ENCODE measurements around the gene XPA.
A peak's percentile ranks its signal among the peaks of the same experiment; 100 is the strongest.

Gene XPA

DNA sequence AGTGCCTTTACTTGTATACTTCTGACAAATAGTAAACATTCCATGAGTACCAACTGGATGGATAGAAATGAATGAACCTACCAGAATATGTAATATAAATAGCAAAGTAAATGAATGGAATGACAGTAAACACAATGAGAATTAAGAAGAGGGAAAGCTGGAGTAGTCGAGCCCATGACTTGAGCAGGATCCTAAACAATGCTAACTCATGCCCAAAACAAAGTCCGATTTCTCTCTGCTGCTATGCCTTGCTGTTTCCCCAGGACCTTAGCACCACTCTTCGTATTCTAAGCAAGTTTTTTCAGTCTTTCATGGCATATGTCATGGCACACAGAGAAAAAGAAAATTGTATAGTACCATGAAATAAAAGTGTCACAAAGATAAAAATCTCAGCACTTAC lies 1.8 kb downstream of the XPA start:
- no peak for ATAC-seq (ENCODE audit: low read depth)
- Mint-ChIP-seq H3K27ac (no peak overlapping the region), H3K4me1 (peaks cover 43% of the 10 kb centered on the region), H3K27me3 (no peaks in the 10 kb centered on the region), H3K36me3 (peaks cover 6% of the 10 kb centered on the region), H3K9me3 (no peaks in the 10 kb centered on the region), H3K4me3 (peak overlapping the region; percentile 92)
- DNase-seq (ENCODE audit: low spot score in 2 of 2), result no peak

DNA sequence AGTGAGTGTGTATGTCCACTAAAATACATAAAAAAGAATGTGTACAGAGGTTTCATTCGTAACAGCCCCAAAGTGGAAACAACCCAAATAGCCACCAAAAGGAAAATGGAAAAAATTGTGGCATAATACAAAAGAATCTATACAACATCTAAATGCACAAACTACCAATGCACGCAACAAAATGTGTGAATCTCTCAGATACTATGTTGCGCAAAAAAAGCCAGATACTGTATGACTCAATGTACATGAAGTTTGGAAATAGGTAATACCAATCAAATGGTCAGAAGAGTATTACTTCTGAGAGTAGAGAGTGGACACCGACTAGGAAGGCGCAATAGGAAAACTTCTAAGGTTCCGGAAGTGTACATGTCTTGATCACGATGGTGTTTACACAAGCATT lies 2.4 kb downstream of the XPA start:
- Mint-ChIP-seq H3K4me3 (no peak overlapping the region), H3K9me3 (no peaks in the 10 kb centered on the region), H3K36me3 (peaks cover 10% of the 10 kb centered on the region), H3K27ac (no peak overlapping the region), H3K4me1 (peaks cover 43% of the 10 kb centered on the region), H3K27me3 (no peaks in the 10 kb centered on the region)
- no peak for ATAC-seq (ENCODE audit: low read depth)
- DNase-seq (ENCODE audit: low spot score in 2 of 2), result no peak

DNA sequence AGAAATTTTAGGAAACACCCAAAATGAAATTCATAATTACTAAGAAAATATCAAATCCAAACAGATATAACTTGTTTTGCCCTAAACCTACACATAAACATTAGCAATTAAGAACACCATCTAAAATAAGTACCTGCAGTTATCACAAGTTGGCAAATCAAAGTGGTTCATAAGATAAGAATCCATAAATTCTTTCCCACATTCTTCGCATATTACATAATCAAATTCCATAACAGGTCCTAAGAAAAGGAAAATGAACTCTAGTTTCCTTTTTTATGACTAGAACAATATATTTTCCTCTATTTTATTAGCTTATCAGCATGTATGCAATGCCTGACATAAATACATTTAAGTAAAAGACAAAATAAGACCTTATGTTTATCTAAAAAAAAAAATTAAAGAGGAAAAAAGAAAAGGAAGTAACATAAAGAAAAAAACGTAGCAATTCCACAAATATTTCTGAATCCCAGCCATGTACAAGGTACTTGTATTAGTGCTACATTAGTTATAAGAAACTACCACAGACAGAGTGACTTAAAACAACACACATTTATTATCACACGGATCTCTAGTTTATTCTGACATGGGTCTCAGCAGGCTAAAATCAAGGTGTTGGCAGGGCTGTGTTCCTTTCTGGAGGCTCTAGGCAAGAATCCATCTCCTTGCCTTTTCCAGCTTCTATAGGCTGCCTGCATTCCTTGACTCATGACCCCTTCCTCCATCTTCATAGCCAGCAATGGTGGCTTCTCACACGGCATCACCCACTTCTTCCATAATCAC lies 7.5 kb downstream of the XPA start:
- Mint-ChIP-seq H3K4me3 (no peak overlapping the region), H3K4me1 (peaks cover 8% of the 10 kb centered on the region), H3K36me3 (peaks cover 26% of the 10 kb centered on the region), H3K9me3 (no peaks in the 10 kb centered on the region), H3K27ac (no peak overlapping the region), H3K27me3 (no peaks in the 10 kb centered on the region)
- DNase-seq (ENCODE audit: low spot score in 2 of 2) (no peak), ATAC-seq (ENCODE audit: low read depth) (no peak)

DNA sequence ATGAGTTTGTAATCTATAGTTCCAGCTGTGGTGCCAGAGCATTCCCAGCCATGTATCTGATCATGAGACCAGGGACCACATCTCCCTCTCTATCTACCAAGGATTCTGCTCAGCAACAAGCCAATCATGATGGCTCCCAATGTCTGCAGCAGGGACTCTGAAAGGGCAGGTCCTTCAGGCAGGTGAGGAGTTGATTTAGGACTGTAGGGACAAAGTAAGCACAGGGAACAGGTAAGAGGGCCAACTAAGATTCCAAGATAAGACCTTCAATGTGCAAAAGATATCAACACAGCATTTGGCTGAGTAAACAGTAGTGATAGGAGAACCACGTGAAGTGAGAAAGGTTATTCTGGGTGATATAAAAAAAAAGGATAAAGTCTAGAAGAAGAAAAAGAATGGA lies 8.5 kb downstream of the XPA start:
- H3K27ac Mint-ChIP-seq, result no peak overlapping the region
- no peaks in the 10 kb centered on the region for H3K27me3 Mint-ChIP-seq
- DNase-seq (ENCODE audit: low spot score in 2 of 2) (no peak), ATAC-seq (ENCODE audit: low read depth) (no peak)
- no peak overlapping the region for H3K4me3 Mint-ChIP-seq
- H3K36me3 Mint-ChIP-seq, result peaks cover 30% of the 10 kb centered on the region
- H3K9me3 Mint-ChIP-seq, result no peaks in the 10 kb centered on the region
- H3K4me1 Mint-ChIP-seq, result peaks cover 2% of the 10 kb centered on the region

DNA sequence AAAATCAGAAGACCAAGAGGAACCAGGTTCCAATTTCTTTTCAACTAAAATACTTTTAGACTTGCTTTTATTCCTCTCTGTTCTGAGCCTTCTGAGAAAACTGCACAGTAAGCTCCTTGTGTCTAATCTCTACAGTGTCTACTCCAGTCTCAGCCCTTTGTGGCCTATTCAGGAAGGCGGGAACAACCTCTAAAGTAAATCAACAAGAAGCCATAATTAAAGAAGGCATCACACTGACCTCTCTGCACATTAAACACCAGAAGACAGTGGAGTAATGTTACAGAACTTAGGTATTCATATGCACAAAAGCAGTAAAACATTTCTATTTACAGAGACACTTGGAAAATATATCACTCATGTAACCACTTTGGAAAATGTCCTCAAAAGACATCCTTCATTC lies 14.9 kb downstream of the XPA start:
- H3K4me3 Mint-ChIP-seq, result no peak overlapping the region
- H3K9me3 Mint-ChIP-seq, result no peaks in the 10 kb centered on the region
- H3K27ac Mint-ChIP-seq, result no peak overlapping the region
- ATAC-seq (ENCODE audit: low read depth) (no peak), DNase-seq (ENCODE audit: low spot score in 2 of 2) (no peak)
- no peaks in the 10 kb centered on the region for H3K27me3 Mint-ChIP-seq
- H3K36me3 Mint-ChIP-seq, result peaks cover 22% of the 10 kb centered on the region
- no peaks in the 10 kb centered on the region for H3K4me1 Mint-ChIP-seq

DNA sequence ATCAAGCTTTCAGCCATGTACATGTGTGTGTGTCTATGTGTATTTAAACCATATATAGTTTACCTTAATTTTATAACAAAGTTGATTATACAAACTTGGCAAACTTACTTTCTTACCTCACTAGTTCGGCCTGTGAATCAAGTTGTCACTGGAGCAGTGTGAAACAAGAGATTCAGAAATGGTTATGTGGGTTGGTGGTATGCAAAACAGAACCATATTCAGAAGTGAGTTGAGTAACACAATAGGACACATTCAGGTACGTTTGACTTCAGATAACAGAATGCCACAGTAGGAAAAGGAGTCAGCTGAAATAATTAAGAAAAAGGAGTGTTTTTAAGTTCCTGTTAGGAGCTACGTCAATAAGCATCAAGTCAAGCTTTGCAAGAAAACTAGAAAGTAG lies 21.5 kb downstream of the XPA start:
- Mint-ChIP-seq H3K9me3 (no peaks in the 10 kb centered on the region), H3K36me3 (peaks cover 26% of the 10 kb centered on the region), H3K27ac (no peak overlapping the region), H3K27me3 (no peaks in the 10 kb centered on the region), H3K4me3 (no peak overlapping the region), H3K4me1 (peaks cover 4% of the 10 kb centered on the region)
- ATAC-seq (ENCODE audit: low read depth) (no peak), DNase-seq (ENCODE audit: low spot score in 2 of 2) (no peak)

DNA sequence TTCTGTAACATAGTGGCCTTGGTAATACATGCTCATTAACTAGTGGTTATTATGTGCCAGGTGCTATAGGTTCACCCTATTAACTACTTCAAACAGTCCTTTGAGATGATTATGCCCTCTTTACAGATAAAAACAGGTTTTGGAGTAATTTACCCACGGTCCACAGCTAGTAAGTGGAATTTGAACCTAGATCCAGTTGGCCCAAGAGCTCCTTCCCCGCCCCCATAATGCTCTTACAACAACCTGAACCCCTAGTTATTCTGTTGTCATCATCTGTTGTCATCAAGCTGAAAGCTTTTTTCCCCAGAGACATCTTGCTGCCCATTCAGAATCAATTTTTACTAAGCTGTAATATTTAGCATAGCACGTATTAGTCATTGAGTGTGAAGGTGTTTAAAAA lies 23.2 kb downstream of the XPA start:
- H3K27me3 Mint-ChIP-seq, result no peaks in the 10 kb centered on the region
- H3K9me3 Mint-ChIP-seq, result no peaks in the 10 kb centered on the region
- H3K27ac Mint-ChIP-seq, result peak overlapping the region; percentile 38
- no peak overlapping the region for H3K4me3 Mint-ChIP-seq
- H3K36me3 Mint-ChIP-seq, result peaks cover 29% of the 10 kb centered on the region
- ATAC-seq (ENCODE audit: low read depth) (no peak), DNase-seq (ENCODE audit: low spot score in 2 of 2) (no peak)
- peaks cover 4% of the 10 kb centered on the region for H3K4me1 Mint-ChIP-seq

DNA sequence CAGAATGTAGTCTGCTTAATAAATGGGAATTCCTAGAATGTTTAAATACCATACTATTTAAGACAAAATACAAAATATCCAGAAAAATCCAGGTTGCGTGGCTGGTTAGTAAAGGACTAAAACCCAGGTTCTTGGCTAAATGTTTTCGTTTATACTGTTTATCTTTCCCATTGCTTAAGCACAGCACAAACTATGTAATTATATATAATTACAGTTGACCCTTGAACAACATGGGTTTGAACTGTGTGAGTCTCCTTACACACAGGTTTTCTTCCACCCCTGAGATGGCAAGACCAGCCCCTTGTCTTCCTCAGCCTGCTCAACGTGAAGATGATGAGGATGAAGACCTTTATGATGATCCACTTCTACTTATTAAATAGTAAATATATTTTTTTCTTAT lies 24.7 kb downstream of the XPA start:
- peaks cover 30% of the 10 kb centered on the region for H3K36me3 Mint-ChIP-seq
- H3K4me3 Mint-ChIP-seq, result no peak overlapping the region
- H3K27me3 Mint-ChIP-seq, result no peaks in the 10 kb centered on the region
- ATAC-seq (ENCODE audit: low read depth), result no peak
- H3K4me1 Mint-ChIP-seq, result peaks cover 4% of the 10 kb centered on the region
- H3K9me3 Mint-ChIP-seq, result no peaks in the 10 kb centered on the region
- DNase-seq (ENCODE audit: low spot score in 2 of 2), result no peak
- H3K27ac Mint-ChIP-seq, result no peak overlapping the region

DNA sequence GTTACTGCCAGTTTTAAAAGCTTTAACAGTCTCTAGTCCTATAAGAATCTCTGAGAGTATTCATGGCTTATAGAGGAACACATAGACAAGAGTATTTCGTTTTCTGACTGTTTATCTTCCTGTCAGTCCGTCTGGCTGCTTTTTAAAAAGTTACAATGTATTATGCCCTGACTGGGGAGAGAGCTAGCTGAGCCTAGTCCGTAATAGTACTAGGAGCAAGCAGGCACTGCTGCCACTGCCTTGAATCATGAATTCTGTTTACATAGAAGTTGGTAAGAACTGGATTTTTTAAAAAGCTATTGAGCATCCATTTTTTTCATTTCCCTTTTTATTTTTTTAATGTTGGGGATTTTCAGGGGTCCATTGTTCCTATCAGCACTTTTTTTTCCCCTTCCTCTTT lies 26.6 kb downstream of the XPA start:
- H3K27me3 Mint-ChIP-seq, result no peaks in the 10 kb centered on the region
- DNase-seq (ENCODE audit: low spot score in 2 of 2), result no peak
- no peak for ATAC-seq (ENCODE audit: low read depth)
- H3K36me3 Mint-ChIP-seq, result peaks cover 35% of the 10 kb centered on the region
- no peak overlapping the region for H3K4me3 Mint-ChIP-seq
- no peaks in the 10 kb centered on the region for H3K9me3 Mint-ChIP-seq
- peaks cover under 1% of the 10 kb centered on the region for H3K4me1 Mint-ChIP-seq
- peak overlapping the region; percentile 31 for H3K27ac Mint-ChIP-seq

DNA sequence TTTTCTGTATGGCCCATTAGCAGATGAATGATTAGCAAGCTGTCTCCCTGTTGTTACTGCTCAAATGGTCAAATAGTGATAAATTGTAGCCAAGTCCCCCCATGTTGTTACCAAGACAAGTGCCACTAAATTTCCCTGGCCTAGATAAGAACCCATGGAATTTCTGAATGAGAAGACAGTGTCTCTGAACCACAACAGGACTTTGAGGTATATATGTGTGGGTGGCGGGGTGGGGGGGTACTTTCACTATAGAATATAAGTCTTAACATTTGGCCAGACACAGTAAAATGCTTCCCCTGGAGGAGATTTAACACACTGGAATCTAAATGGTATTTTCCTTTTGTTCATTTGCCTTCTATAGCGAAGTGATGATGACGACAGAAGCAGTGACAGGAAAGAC lies 28.7 kb downstream of the XPA start:
- no peak overlapping the region for H3K27ac Mint-ChIP-seq
- no peak for ATAC-seq (ENCODE audit: low read depth)
- no peak for DNase-seq (ENCODE audit: low spot score in 2 of 2)
- peaks cover 31% of the 10 kb centered on the region for H3K36me3 Mint-ChIP-seq
- H3K9me3 Mint-ChIP-seq, result no peaks in the 10 kb centered on the region
- no peaks in the 10 kb centered on the region for H3K4me1 Mint-ChIP-seq
- H3K27me3 Mint-ChIP-seq, result no peaks in the 10 kb centered on the region
- no peak overlapping the region for H3K4me3 Mint-ChIP-seq

DNA sequence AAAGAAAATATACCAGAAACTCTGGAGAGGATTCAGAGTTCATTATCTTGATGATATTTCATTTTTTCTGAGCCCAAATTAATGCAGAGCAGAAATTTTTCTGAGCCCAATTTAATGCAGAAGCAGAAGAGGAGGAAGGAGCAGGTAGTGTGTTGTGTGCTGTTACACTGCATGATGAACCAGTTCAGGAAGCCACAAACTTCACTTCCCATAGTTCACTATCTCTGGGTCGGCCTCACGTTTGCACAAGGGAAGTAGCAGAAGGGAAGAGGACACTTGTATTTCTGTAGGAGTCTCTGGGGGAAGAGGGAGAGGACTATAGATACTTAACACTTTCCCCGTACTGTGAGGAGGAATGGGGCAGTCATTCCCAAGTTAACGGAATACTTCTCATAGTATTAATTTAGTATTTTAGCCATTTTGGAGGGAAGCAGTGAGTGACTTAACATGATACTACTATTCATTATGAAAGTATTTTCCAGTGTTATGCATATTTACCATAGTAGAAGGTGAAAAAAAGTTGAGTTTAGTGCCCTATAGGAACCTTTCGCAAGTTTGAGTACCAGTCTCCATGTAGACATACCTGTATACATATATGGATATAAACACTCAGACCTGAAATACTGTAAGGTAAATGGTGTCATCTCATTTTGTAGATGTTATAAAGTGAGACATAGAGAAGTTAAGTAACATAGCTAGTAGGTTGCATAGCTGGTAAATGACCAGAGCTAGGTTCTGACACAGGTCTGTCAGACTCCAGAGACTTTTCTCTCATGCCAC lies 30.0 kb downstream of the XPA start:
- no peak for DNase-seq (ENCODE audit: low spot score in 2 of 2)
- no peak for ATAC-seq (ENCODE audit: low read depth)
- Mint-ChIP-seq H3K4me3 (no peak overlapping the region), H3K9me3 (no peaks in the 10 kb centered on the region), H3K27ac (peak overlapping the region; percentile 35), H3K4me1 (no peaks in the 10 kb centered on the region), H3K27me3 (no peaks in the 10 kb centered on the region), H3K36me3 (peaks cover 28% of the 10 kb centered on the region)

DNA sequence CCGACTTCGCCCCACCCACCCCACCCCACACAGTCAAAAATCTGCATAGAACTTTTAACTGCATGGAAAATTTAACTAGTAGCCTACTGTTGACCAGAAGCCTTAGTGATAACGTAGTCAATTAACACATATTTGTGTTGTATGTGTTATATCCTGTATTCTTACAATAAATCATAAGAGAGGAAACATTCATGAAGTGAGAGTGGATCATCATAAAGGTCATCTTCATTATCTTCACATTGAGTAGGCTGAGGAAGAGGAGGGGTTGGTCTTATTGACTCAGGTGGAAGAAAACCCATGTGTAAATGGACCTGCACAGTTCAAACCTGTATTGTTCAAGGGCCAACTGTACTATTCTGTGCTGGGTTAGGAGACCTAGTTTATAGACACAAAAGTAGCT lies 31.4 kb downstream of the XPA start:
- peak overlapping the region; percentile 42 for H3K27ac Mint-ChIP-seq
- no peak for ATAC-seq (ENCODE audit: low read depth)

DNA sequence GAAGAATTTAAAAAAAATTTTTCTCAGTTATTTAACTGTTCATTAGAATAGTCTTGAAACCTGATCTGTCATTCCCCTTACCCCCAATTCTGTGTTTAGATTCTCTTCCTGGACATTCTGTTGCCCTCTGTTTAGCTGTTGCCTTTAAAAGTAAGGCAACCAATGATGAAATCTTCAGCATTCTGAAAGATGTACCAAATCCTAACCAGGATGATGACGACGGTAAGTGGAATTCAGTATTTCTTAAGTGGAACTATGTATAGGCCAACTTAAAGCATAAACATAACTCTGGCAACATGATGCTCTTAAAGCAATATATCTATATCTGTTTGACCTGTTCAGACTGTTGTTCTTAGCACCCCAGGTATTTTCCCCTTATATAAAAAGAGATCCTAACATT lies 36.3 kb downstream of the XPA start:
- no peak for DNase-seq (ENCODE audit: low spot score in 2 of 2)
- Mint-ChIP-seq H3K27me3 (no peaks in the 10 kb centered on the region), H3K9me3 (no peaks in the 10 kb centered on the region), H3K27ac (peak overlapping the region; percentile 40), H3K4me1 (peaks cover 3% of the 10 kb centered on the region), H3K4me3 (no peak overlapping the region), H3K36me3 (peaks cover 34% of the 10 kb centered on the region)
- no peak for ATAC-seq (ENCODE audit: low read depth)

More for the DNA sequence above, 31.4 kb downstream of the XPA start:
- DNase-seq (ENCODE audit: low spot score in 2 of 2), result no peak
- H3K36me3 Mint-ChIP-seq, result peaks cover 28% of the 10 kb centered on the region
- H3K4me1 Mint-ChIP-seq, result no peaks in the 10 kb centered on the region
- no peak overlapping the region for H3K4me3 Mint-ChIP-seq
- no peaks in the 10 kb centered on the region for H3K27me3 Mint-ChIP-seq
- H3K9me3 Mint-ChIP-seq, result no peaks in the 10 kb centered on the region

DNA sequence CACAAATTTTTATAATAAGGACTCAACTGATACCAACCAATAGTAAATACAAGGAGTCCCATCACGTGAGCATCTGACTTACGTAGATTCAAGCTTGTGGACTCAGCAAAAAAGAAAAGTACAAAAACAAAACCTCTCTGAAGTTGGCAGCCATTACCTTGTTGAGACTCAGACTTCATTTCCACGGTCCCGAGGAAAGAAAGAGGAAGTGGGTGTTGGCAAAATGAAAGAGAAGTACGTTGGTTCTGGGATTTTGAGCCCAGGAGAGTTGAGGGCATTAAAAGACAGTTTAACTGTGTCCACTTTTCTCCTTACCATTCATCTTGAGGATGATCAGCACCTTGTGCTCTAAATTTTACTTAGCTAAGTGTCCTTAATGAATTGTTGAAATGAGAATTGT lies 36.8 kb downstream of the XPA start:
- no peaks in the 10 kb centered on the region for H3K9me3 Mint-ChIP-seq
- peaks cover 35% of the 10 kb centered on the region for H3K36me3 Mint-ChIP-seq
- DNase-seq (ENCODE audit: low spot score in 2 of 2), result no peak
- peak; percentile 45 for ATAC-seq (ENCODE audit: low read depth)
- H3K4me1 Mint-ChIP-seq, result peaks cover 3% of the 10 kb centered on the region
- H3K4me3 Mint-ChIP-seq, result no peak overlapping the region
- H3K27ac Mint-ChIP-seq, result peak overlapping the region; percentile 40
- H3K27me3 Mint-ChIP-seq, result no peaks in the 10 kb centered on the region

DNA sequence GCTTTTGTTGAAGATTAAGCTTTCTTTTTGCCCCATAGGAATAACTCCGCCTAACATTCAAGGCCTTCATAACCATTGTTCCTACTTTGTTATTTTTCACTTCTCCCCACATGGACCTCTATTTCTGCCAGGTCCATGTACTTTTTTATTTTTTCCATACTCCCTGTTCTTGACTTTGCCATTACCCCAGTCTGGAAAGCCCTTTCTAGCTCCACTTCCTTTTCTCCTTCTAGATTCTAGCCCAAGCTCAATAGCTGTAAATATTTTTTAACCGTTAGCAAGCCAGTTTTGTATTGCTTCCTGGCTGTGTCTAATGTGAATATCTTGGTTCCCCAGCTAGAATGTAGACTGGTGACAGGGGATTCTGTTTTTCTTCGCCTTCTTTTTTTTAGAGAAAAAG lies 37.4 kb downstream of the XPA start:
- peaks cover 3% of the 10 kb centered on the region for H3K4me1 Mint-ChIP-seq
- H3K27me3 Mint-ChIP-seq, result no peaks in the 10 kb centered on the region
- ATAC-seq (ENCODE audit: low read depth) (no peak), DNase-seq (ENCODE audit: low spot score in 2 of 2) (no peak)
- H3K27ac Mint-ChIP-seq, result peak overlapping the region; percentile 40
- no peaks in the 10 kb centered on the region for H3K9me3 Mint-ChIP-seq
- peaks cover 39% of the 10 kb centered on the region for H3K36me3 Mint-ChIP-seq
- H3K4me3 Mint-ChIP-seq, result no peak overlapping the region

Data from memory B cell (primary cell).